ENCODE measurements around the gene ARSD. TPM values are rescaled to one million over a fixed set of nuclear protein-coding genes. Genes with fewer than 3 reads are reported as not detected.

Gene ARSD
- total RNA-seq, 1 experiment from 2014 or later: 8.0 TPM

- no peaks in the 10 kb centered on the region for H3K27me3 ChIP-seq (ENCODE audit: insufficient read depth, low read length)
- ChIA-PET CTCF (no interaction called here), RAD21 (ENCODE audit: low non-redundant PET in 1 of 2, low total read pairs in 2 of 2, uncharacterized antibody in 2 of 2, unreplicated experiment in 2 of 2) (no interaction called here), POLR2A (no interaction called here)
- ATAC-seq: no peak
- TF ChIP-seq SRF (IDR thresholded peaks at IDR 0.05; ENCODE audit: low read depth) (no peak), YY1 (IDR thresholded peaks at IDR 0.05; ENCODE audit: extremely low read depth, insufficient replicate concordance, low read depth, low read length) (no peak), TCF7L2 (IDR thresholded peaks at IDR 0.05; ENCODE audit: borderline replicate concordance, extremely low read depth, insufficient read depth, insufficient read length) (peak; percentile 96), SP1 (IDR thresholded peaks at IDR 0.05; ENCODE audit: low read depth) (no peak), ELF1 (IDR thresholded peaks at IDR 0.05; ENCODE audit: borderline replicate concordance, low read depth) (no peak), CEBPB (IDR thresholded peaks at IDR 0.05; ENCODE audit: low read depth) (peak; percentile 74)
- no peaks in the 10 kb centered on the region for H3K9me3 ChIP-seq (ENCODE audit: control insufficient read depth in 1 of 2, insufficient read depth in 1 of 2, low read depth in 1 of 2, low read length in 2 of 2)
- H3K9me2 ChIP-seq (ENCODE audit: insufficient read depth): no peaks in the 10 kb centered on the region
- no peak overlapping the region for H3K4me2 ChIP-seq (ENCODE audit: low read length)
- no peak for DNase-seq (ENCODE audit: low read depth, low spot score)
- intact Hi-C loops (cut with micrococcal nuclease): no loop called here
- no peak overlapping the region for H3K4me3 ChIP-seq (replicated peaks in 1 of 2; ENCODE audit: low read depth in 1 of 2, low read length in 2 of 2)
- H3K9ac ChIP-seq (ENCODE audit: low read length): no peak overlapping the region
- BruUV-seq (replicated peaks): no TSS peak
- no peak overlapping the region for H3K27ac ChIP-seq (ENCODE audit: low read depth, low read length)
- H3K36me3 ChIP-seq (ENCODE audit: control insufficient read depth in 1 of 2, insufficient read depth in 2 of 2, low read length in 2 of 2): no peaks in the 10 kb centered on the region
- H3K79me2 ChIP-seq (ENCODE audit: insufficient read depth, low read length): no peaks in the 10 kb centered on the region
- H3K4me1 ChIP-seq (ENCODE audit: control insufficient read depth in 1 of 2, insufficient read depth in 2 of 2, low read length in 2 of 2): peaks cover 15 to 32% of the 10 kb centered on the region in 2 experiments; a peak in 3 of 4 replicates
- H4K20me1 ChIP-seq (ENCODE audit: insufficient read depth): no peaks in the 10 kb centered on the region
- H2AFZ ChIP-seq (ENCODE audit: low read depth, low read length, poor library complexity, severe bottlenecking): no peak overlapping the region
Observed at GRCh38 chrX:2894885-2895292, 34.2 kb downstream of the ARSD start.

GRCh38 chrX:2892816-2893215, 36.3 kb downstream of the ARSD start:
- Histone ChIP-seq H3K27ac (ENCODE audit: low read depth, low read length) (no peak overlapping the region), H3K4me2 (ENCODE audit: low read length) (no peak overlapping the region), H3K9ac (ENCODE audit: low read length) (no peak overlapping the region), H3K4me3 (replicated peaks in 1 of 2; ENCODE audit: low read depth in 1 of 2, low read length in 2 of 2) (no peak overlapping the region), H3K27me3 (ENCODE audit: insufficient read depth, low read length) (no peaks in the 10 kb centered on the region), H3K9me2 (ENCODE audit: insufficient read depth) (no peaks in the 10 kb centered on the region), H2AFZ (ENCODE audit: low read depth, low read length, poor library complexity, severe bottlenecking) (no peak overlapping the region), H3K36me3 (ENCODE audit: control insufficient read depth in 1 of 2, insufficient read depth in 2 of 2, low read length in 2 of 2) (no peaks in the 10 kb centered on the region), H3K9me3 (ENCODE audit: control insufficient read depth in 1 of 2, insufficient read depth in 1 of 2, low read depth in 1 of 2, low read length in 2 of 2) (no peaks in the 10 kb centered on the region), H4K20me1 (ENCODE audit: insufficient read depth) (no peaks in the 10 kb centered on the region), H3K79me2 (ENCODE audit: insufficient read depth, low read length) (no peaks in the 10 kb centered on the region), H3K4me1 (ENCODE audit: control insufficient read depth in 1 of 2, insufficient read depth in 2 of 2, low read length in 2 of 2) (peaks cover 4 to 18% of the 10 kb centered on the region in 2 experiments; a peak in 3 of 4 replicates)
- BruUV-seq (replicated peaks): no TSS peak
- intact Hi-C loops (cut with micrococcal nuclease): no loop called here
- ChIA-PET POLR2A (no interaction called here), RAD21 (ENCODE audit: low non-redundant PET in 1 of 2, low total read pairs in 2 of 2, uncharacterized antibody in 2 of 2, unreplicated experiment in 2 of 2) (no interaction called here), CTCF (no interaction called here)
- DNase-seq (ENCODE audit: low read depth, low spot score) (no peak), ATAC-seq (no peak)
- TF ChIP-seq ELF1 (IDR thresholded peaks at IDR 0.05; ENCODE audit: borderline replicate concordance, low read depth): no peak
- no peak for TF ChIP-seq CTCF (IDR thresholded peaks at IDR 0.05 in 2 of 3, conservative IDR thresholded peaks at IDR 0.05 in 1 of 3; ENCODE audit: borderline replicate concordance in 1 of 3, insufficient read depth in 1 of 3, low read depth in 2 of 3, low read length in 2 of 3)
- TF ChIP-seq EZH2phosphoT487 (IDR thresholded peaks at IDR 0.05; ENCODE audit: borderline replicate concordance): no peak
- TF ChIP-seq POLR2AphosphoS5 (IDR thresholded peaks at IDR 0.05; ENCODE audit: low read depth, low read length): no peak
- TF ChIP-seq JUND (IDR thresholded peaks at IDR 0.05): no peak
- TF ChIP-seq SRF (IDR thresholded peaks at IDR 0.05; ENCODE audit: low read depth): no peak
- TF ChIP-seq ZNF274 (IDR thresholded peaks at IDR 0.05; ENCODE audit: low read depth, low read length): no peak
- no peak for TF ChIP-seq TCF7L2 (IDR thresholded peaks at IDR 0.05; ENCODE audit: borderline replicate concordance, extremely low read depth, insufficient read depth, insufficient read length)
- TF ChIP-seq MAX (IDR thresholded peaks at IDR 0.05): no peak
- no peak for TF ChIP-seq POLR2A (IDR thresholded peaks at IDR 0.05; ENCODE audit: borderline replicate concordance, extremely low read depth, insufficient read depth, insufficient read length)
- TF ChIP-seq FOSL1 (IDR thresholded peaks at IDR 0.05; ENCODE audit: low read depth): no peak
- no peak for TF ChIP-seq RAD21 (IDR thresholded peaks at IDR 0.05; ENCODE audit: low read depth)
- TF ChIP-seq SP1 (IDR thresholded peaks at IDR 0.05; ENCODE audit: low read depth): no peak
- no peak for TF ChIP-seq CEBPB (IDR thresholded peaks at IDR 0.05; ENCODE audit: low read depth)
- no peak for TF ChIP-seq ZFX (IDR thresholded peaks at IDR 0.05)
- no peak for TF ChIP-seq EGR1 (IDR thresholded peaks at IDR 0.05; ENCODE audit: low read depth)
- no peak for TF ChIP-seq ATF3 (IDR thresholded peaks at IDR 0.05)

Measured in HCT116 (cell line).